Activated CD4-positive, alpha-beta T cell treated with anti-CD3 and anti-CD28 coated beads, Interleukin-2, Interleukin-6, amounts not matched to agents 100 ng/mL and 50 ng/mL, durations not matched to agents 16 hours and 8 hours (primary cell): ENCODE results near the gene GPN2.

Experiments used
- DNase-seq: peaks from one replicate; pipeline ENCODE4 v3.0.0-alpha.2; 2020

The GPN2 gene

GRCh38 chr1:26829184-26829911 lies 60.7 kb downstream of the GPN2 start:
- no peak for DNase-seq

GRCh38 chr1:26828411-26828991 lies 61.6 kb downstream of the GPN2 start:
- peak; percentile 41 for DNase-seq

GRCh38 chr1:26827663-26828062 lies 62.4 kb downstream of the GPN2 start:
- DNase-seq = no peak

GRCh38 chr1:26827106-26827604 lies 62.9 kb downstream of the GPN2 start:
- DNase-seq = no peak

- DNase-seq = peak; percentile 83
Observed at GRCh38 chr1:26826261-26827105, 63.6 kb downstream of the GPN2 start, which contains the start of gene ZDHHC18. Gene ZDHHC18 (plus strand): TSS chr1:26826688. CDS start chr1:26826805, 117 bp downstream.
